GM20000 (cell line): Measurements from ENCODE around the gene NCAM1.
A peak's percentile ranks its signal among the peaks of the same experiment; 100 is the strongest.

Source experiments
- DNase-seq: peaks from one replicate; pipeline ENCODE4 v3.0.0; 2012; ENCODE audit warnings: low spot score
- CTCF ChIP-seq: IDR thresholded peaks from 2 replicates; pipeline ENCODE4 v1.5.1; 2012; ENCODE audit warnings: mild to moderate bottlenecking, control low read depth; ENCODE audit errors: extremely low read depth, missing control alignments

Gene NCAM1

DNA sequence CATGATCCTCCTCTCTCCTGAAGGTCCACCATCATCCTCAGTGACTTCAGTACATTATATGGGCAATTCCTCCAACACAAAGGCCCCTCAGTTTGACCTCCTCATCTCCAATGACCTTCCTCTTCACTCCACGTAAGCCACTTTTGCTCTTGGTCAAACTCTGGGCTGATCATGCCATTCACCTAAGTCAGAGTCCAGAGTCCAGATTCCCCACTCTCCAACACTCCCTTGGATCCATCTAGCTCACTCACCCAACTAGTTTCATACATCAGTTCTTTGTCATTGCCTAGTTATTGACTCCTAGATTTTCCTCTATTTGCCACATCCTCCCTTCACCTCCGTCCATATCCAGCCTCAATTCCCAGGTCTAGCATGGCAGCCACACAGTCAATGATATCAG is 322.7 kb downstream of the NCAM1 start:
- DNase-seq = no peak
- TF ChIP-seq CTCF = no peak

- DNase-seq = no peak
- TF ChIP-seq CTCF = no peak
These were observed 324.8 kb downstream of the NCAM1 start for GRCh38 chr11:113286009-113286408.

GRCh38 chr11:113286509-113287497 is 325.6 kb downstream of the NCAM1 start:
- TF ChIP-seq CTCF = no peak
- no peak for DNase-seq

DNA sequence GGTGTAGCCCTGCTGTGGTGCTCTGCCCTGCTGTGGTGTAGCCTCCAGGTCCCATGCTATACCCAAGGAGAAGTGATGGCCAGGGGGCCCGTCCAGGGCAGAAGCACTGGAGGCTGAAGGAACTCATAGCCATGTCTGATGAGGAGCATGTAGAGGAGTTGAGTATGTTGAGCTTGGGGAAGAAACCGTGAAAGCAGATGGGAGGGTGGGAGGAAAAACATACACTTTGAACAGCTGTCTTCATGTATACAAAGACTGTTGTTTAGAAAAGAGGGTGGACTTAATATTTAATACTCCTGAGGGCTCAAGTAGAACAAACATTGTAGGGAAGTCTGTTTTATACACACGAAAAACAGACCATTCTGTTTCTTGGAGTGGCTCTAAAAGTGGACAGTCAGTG is 326.6 kb downstream of the NCAM1 start:
- no peak for TF ChIP-seq CTCF
- no peak for DNase-seq

DNA sequence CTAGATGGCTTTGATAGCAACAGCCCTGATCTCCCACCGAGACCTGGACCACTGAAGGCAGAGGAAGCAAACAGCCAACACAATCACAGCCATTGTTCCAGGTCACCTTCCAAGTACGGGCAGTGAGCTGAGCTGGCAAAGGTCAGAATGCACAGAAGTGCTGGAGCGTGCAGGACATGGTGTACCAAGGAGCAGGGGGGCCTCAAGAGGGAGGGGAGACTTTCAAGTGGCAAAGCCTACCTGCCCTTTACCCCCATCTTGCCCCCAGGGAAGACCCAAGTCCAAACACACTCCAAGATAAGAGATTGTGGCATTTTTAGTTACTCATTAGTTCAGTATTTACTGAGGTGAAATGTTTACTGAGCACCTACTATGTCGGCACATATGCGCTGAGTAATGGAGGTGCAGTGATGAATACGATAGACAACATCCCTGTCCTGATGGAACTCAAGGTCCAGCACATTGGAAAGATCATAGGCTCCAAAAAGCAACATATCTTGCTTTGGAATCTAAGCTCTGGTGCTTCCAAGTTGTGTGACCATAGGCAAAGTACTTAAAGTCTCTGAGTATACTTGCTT is 327.2 kb downstream of the NCAM1 start:
- no peak for DNase-seq

DNA sequence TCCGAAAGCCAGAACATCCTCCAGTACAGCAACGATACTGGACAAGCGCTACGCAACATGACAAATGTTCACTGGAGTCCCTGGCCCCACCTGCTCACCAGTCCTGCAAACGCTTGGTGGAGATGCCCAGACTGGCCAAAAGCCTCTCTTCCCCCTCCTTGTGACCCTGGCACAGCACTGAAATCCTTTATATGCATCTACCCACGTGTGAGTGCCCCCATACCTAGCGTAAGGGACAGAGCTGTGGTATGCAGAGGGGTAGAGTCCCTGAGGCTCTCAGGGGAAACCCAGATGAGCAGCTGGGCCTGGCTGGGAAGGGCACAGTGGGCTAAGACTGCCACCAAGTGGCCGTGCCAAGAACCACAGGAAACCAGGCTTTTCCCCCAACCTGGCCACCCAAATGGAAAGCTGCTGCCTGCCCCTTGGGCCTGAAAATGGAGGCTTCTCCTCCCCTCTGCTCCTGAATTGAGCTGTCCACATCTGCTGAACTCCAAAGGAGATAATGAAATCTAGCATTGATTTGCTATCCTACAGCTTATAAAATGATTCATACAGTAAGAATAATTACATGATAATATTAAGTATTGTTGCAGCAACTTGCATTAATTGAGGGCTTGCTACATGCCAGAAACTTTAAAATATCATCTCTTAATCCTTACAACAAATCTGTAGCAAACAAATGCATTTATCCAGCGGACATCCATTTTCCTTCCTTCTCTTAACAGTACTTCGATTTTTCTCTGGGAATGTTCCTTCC is 328.4 kb downstream of the NCAM1 start:
- peak; percentile 69 for TF ChIP-seq CTCF
- DNase-seq = peak; percentile 83

More for the DNA sequence above, 327.2 kb downstream of the NCAM1 start:
- no peak for TF ChIP-seq CTCF

DNA sequence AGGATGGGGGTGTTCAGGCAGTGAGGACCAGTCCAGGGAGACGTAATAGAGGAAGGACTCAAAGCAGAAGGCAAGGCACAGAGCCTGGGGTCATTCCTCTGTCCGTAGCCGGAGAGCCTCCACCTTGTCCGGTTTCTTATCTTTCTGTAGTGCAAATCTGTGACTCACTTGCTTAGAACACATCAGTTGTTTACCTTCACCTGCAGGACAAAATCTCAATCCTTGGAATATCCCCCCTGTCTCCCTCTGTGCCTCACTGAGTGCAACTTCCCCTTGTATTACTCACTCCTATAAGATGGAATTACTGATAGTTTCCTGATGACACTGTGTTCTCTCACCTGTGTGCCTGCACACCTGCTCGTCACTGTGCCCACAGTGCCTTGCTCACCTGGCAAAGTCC is 332.7 kb downstream of the NCAM1 start:
- TF ChIP-seq CTCF = no peak
- no peak for DNase-seq
